ENCODE measurements around the gene GPR12.

The GPR12 gene

GRCh38 chr13:26721251-26722121 lies 39.1 kb downstream of the GPR12 start:
- Mint-ChIP-seq H3K27ac (peak overlapping the region; percentile 88), H3K36me3 (ENCODE audit: low read depth) (no peaks in the 10 kb centered on the region), H3K4me1 (ENCODE audit: low read depth) (peaks cover 23% of the 10 kb centered on the region), H3K4me3 (peak overlapping the region; percentile 64), H3K27me3 (no peaks in the 10 kb centered on the region), H3K9me3 (no peaks in the 10 kb centered on the region)
- peak; percentile 60 for DNase-seq

GRCh38 chr13:26719356-26719945 lies 41.1 kb downstream of the GPR12 start:
- Mint-ChIP-seq H3K27ac (no peak overlapping the region), H3K4me3 (no peak overlapping the region)

GRCh38 chr13:26718872-26719271 lies 41.7 kb downstream of the GPR12 start:
- H3K27me3 Mint-ChIP-seq = no peaks in the 10 kb centered on the region

More at GRCh38 chr13:26719356-26719945, 41.1 kb downstream of the GPR12 start:
- Mint-ChIP-seq H3K4me1 (ENCODE audit: low read depth) (peaks cover 23% of the 10 kb centered on the region), H3K9me3 (no peaks in the 10 kb centered on the region), H3K36me3 (ENCODE audit: low read depth) (no peaks in the 10 kb centered on the region), H3K27me3 (no peaks in the 10 kb centered on the region)
- no peak for DNase-seq

DNA sequence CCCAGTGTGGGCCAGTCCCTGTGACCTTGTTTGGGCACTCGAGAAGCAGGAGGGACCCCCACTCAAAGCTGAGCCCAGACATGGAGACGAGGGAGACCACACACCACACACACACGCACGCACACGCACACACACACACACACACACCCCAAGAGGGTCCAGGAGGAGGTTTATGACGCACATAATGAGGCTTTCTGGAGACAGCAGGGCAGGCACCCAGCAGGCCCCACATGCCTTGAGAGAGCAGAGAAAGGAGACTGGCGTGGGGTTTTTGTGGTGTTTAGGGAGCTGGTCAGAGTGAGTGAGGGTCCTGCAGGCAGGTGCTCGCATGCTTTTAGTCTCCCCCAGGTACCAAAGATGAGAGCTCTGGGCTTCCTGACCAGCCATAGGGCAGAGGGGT lies 42.4 kb downstream of the GPR12 start:
- no peak for DNase-seq
- Mint-ChIP-seq H3K36me3 (ENCODE audit: low read depth) (no peaks in the 10 kb centered on the region), H3K27me3 (no peaks in the 10 kb centered on the region), H3K9me3 (no peaks in the 10 kb centered on the region), H3K4me3 (no peak overlapping the region), H3K4me1 (ENCODE audit: low read depth) (peaks cover 23% of the 10 kb centered on the region), H3K27ac (no peak overlapping the region)

More at GRCh38 chr13:26718872-26719271, 41.7 kb downstream of the GPR12 start:
- Mint-ChIP-seq H3K9me3 (no peaks in the 10 kb centered on the region), H3K4me1 (ENCODE audit: low read depth) (peaks cover 23% of the 10 kb centered on the region), H3K36me3 (ENCODE audit: low read depth) (no peaks in the 10 kb centered on the region), H3K27ac (no peak overlapping the region), H3K4me3 (no peak overlapping the region)
- DNase-seq = no peak

GRCh38 chr13:26716984-26717383 lies 43.6 kb downstream of the GPR12 start:
- Mint-ChIP-seq H3K27me3 (no peaks in the 10 kb centered on the region), H3K36me3 (ENCODE audit: low read depth) (no peaks in the 10 kb centered on the region), H3K27ac (no peak overlapping the region), H3K9me3 (peaks cover 5% of the 10 kb centered on the region), H3K4me3 (no peak overlapping the region), H3K4me1 (ENCODE audit: low read depth) (peaks cover 18% of the 10 kb centered on the region)
- DNase-seq = no peak

GRCh38 chr13:26713341-26713740 lies 47.2 kb downstream of the GPR12 start:
- no peak overlapping the region for H3K4me3 Mint-ChIP-seq
- no peaks in the 10 kb centered on the region for H3K27me3 Mint-ChIP-seq
- no peaks in the 10 kb centered on the region for H3K36me3 Mint-ChIP-seq (ENCODE audit: low read depth)
- H3K4me1 Mint-ChIP-seq (ENCODE audit: low read depth) = peaks cover 2% of the 10 kb centered on the region
- DNase-seq = no peak
- no peak overlapping the region for H3K27ac Mint-ChIP-seq
- peaks cover 5% of the 10 kb centered on the region for H3K9me3 Mint-ChIP-seq

DNA sequence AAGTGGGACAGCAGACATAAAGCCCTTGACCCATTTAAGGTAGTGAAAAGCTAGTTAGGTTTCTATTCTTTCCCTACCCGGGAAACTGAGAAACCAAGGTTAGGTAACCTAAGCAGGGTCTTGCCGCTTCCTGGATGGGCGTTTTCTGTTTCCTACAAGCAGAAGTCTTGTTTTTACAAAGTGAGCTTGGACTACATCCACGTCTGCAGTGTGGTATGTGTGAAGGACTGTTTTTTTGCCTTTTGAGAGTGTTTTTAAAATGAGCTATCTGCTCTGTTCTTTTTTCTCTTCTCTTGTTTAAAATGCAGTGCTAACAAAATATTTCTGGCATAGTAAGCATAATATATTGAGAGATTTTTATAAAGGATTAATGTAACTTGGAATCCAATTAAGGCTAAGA lies 49.4 kb downstream of the GPR12 start:
- Mint-ChIP-seq H3K9me3 (peaks cover 5% of the 10 kb centered on the region), H3K27ac (no peak overlapping the region), H3K27me3 (no peaks in the 10 kb centered on the region), H3K4me1 (ENCODE audit: low read depth) (peaks cover 2% of the 10 kb centered on the region), H3K36me3 (ENCODE audit: low read depth) (no peaks in the 10 kb centered on the region), H3K4me3 (no peak overlapping the region)
- DNase-seq = no peak

DNA sequence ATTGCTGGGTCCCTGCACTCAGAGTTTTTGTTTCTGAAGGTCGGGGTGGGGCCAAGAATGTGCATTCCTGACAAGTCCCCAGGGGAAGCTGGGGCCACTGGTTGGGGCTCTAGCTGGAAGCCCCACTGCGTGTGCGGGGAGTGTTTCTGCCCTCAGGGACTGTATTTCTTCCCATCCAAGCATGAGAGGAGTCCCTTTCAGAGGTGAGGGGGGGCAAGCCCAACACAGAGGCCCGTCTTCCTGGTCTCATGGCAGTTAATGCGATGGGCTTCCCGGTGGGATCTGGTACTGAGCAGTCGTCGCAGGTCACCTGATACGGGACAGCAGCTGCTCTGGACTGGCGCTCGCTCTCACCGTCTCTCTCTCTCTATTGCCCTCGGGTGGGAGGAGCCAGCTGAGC lies 50.4 kb downstream of the GPR12 start:
- Mint-ChIP-seq H3K9me3 (peaks cover 5% of the 10 kb centered on the region), H3K4me3 (no peak overlapping the region), H3K27ac (no peak overlapping the region), H3K4me1 (ENCODE audit: low read depth) (peaks cover 2% of the 10 kb centered on the region), H3K36me3 (ENCODE audit: low read depth) (no peaks in the 10 kb centered on the region), H3K27me3 (no peaks in the 10 kb centered on the region)
- no peak for DNase-seq

DNA sequence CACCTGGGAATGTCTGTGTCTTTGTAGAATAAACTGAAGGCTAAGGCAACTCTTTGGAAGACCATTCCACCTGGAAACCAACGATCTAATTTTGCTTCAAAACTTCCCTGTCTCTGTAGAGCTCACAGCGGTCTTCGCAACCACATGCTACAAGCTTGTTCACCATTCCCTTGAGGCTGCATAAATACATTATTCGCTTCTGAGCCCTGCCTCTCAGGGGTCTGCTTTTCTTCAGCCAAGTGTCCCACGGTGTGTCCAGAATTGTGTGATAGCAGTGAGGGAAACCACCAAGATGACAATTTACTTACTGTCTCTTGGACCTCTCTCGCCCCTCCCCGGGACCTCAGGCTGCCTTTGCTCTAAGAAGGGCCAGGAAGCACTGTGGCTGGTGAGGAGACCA lies 51.1 kb downstream of the GPR12 start:
- H3K36me3 Mint-ChIP-seq (ENCODE audit: low read depth) = no peaks in the 10 kb centered on the region
- H3K27ac Mint-ChIP-seq = no peak overlapping the region

GRCh38 chr13:26708007-26708297 lies 52.6 kb downstream of the GPR12 start:
- Mint-ChIP-seq H3K36me3 (ENCODE audit: low read depth) (no peaks in the 10 kb centered on the region), H3K27me3 (no peaks in the 10 kb centered on the region), H3K4me3 (no peak overlapping the region), H3K27ac (no peak overlapping the region), H3K9me3 (peaks cover 5% of the 10 kb centered on the region), H3K4me1 (ENCODE audit: low read depth) (peaks cover 2% of the 10 kb centered on the region)
- no peak for DNase-seq

More for the DNA sequence above, 51.1 kb downstream of the GPR12 start:
- Mint-ChIP-seq H3K27me3 (no peaks in the 10 kb centered on the region), H3K9me3 (peaks cover 5% of the 10 kb centered on the region), H3K4me1 (ENCODE audit: low read depth) (peaks cover 2% of the 10 kb centered on the region), H3K4me3 (no peak overlapping the region)
- no peak for DNase-seq

GRCh38 chr13:26707122-26708006 lies 53.2 kb downstream of the GPR12 start:
- Mint-ChIP-seq H3K27me3 (no peaks in the 10 kb centered on the region), H3K4me3 (no peak overlapping the region), H3K4me1 (ENCODE audit: low read depth) (peaks cover 2% of the 10 kb centered on the region), H3K9me3 (no peaks in the 10 kb centered on the region), H3K27ac (no peak overlapping the region), H3K36me3 (ENCODE audit: low read depth) (no peaks in the 10 kb centered on the region)
- DNase-seq = peak; percentile 41

DNA sequence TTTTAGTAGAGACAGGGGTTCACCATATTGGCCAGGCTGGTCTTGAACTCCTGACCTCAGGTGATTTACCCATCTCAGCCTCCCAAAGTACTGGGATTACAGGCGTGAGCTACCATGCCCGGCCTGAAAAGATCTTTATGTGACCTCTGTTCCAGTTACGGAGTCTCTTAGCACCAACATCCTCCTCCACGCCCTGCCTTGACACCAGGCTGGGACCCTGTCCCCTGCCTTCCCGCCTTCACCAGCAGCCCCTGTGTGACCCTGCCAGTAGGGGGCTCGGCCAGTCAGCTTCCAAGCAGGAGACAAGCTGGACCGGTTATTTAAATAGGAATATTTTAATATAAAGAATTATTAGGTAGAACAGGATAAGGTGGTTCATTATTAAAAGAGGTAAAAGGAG lies 54.2 kb downstream of the GPR12 start:
- Mint-ChIP-seq H3K36me3 (ENCODE audit: low read depth) (no peaks in the 10 kb centered on the region), H3K9me3 (no peaks in the 10 kb centered on the region), H3K4me1 (ENCODE audit: low read depth) (peaks cover 2% of the 10 kb centered on the region), H3K27ac (no peak overlapping the region), H3K27me3 (no peaks in the 10 kb centered on the region), H3K4me3 (no peak overlapping the region)
- DNase-seq = no peak

- DNase-seq = no peak
- Mint-ChIP-seq H3K9me3 (no peaks in the 10 kb centered on the region), H3K4me3 (no peak overlapping the region), H3K27me3 (no peaks in the 10 kb centered on the region), H3K27ac (no peak overlapping the region), H3K36me3 (ENCODE audit: low read depth) (no peaks in the 10 kb centered on the region), H3K4me1 (ENCODE audit: low read depth) (no peaks in the 10 kb centered on the region)
Observed at GRCh38 chr13:26705536-26705935, 55.0 kb downstream of the GPR12 start.

Measured in activated T-cell treated with anti-CD3 and anti-CD28 coated beads, Interleukin-2, amount 50 U/mL, for 24 hours (primary cell).